NCI-H748 (cell line): Measurements from ENCODE around the gene HPS4.

Experiments used
- DNase-seq: peaks from one replicate; lab custom pipeline; 2025; ENCODE audit not compliant: unreplicated experiment; lab: John Stamatoyannopoulos, UW

HPS4 gene

GRCh38 chr22:26470807-26471206 is 12.8 kb downstream of the HPS4 start:
- DNase-seq: no peak

- no peak for DNase-seq
Observed at GRCh38 chr22:26466196-26466595, 17.4 kb downstream of the HPS4 start.

GRCh38 chr22:26464312-26464711 is 19.3 kb downstream of the HPS4 start:
- no peak for DNase-seq

GRCh38 chr22:26463688-26464087 is 19.9 kb downstream of the HPS4 start:
- DNase-seq: no peak

GRCh38 chr22:26463101-26463661 is 20.4 kb downstream of the HPS4 start:
- DNase-seq: no peak

GRCh38 chr22:26462641-26463040 is 20.9 kb downstream of the HPS4 start:
- no peak for DNase-seq

GRCh38 chr22:26462051-26462450 is 21.5 kb downstream of the HPS4 start:
- no peak for DNase-seq

- peak; percentile 40 for DNase-seq
Observed at GRCh38 chr22:26461188-26461810, 22.3 kb downstream of the HPS4 start.

GRCh38 chr22:26460202-26460601 is 23.4 kb downstream of the HPS4 start:
- no peak for DNase-seq

- no peak for DNase-seq
Observed at GRCh38 chr22:26457661-26458272, 25.8 kb downstream of the HPS4 start.

GRCh38 chr22:26453812-26454500 is 29.6 kb downstream of the HPS4 start:
- no peak for DNase-seq

GRCh38 chr22:26453216-26453615 is 30.4 kb downstream of the HPS4 start:
- no peak for DNase-seq

- DNase-seq: no peak
Observed at GRCh38 chr22:26452236-26453016, 31.2 kb downstream of the HPS4 start.

- DNase-seq: no peak
Observed at GRCh38 chr22:26450453-26451185, 33.0 kb downstream of the HPS4 start.

- DNase-seq: no peak
Observed at GRCh38 chr22:26448941-26449340, 34.6 kb downstream of the HPS4 start.

GRCh38 chr22:26448334-26448733 is 35.2 kb downstream of the HPS4 start:
- DNase-seq: no peak

GRCh38 chr22:26447584-26448329 is 35.8 kb downstream of the HPS4 start:
- no peak for DNase-seq

GRCh38 chr22:26446808-26447515 is 36.6 kb downstream of the HPS4 start:
- DNase-seq: no peak

- DNase-seq: peak; percentile 15
Observed at GRCh38 chr22:26445577-26446275, 37.9 kb downstream of the HPS4 start.
